ENCODE measurements around the gene HTT. TPM values are rescaled to one million over a fixed set of nuclear protein-coding genes. Genes with fewer than 3 reads are reported as not detected.

HTT gene
- total RNA-seq, 2 donors from 2014 or later: 51.0 to 55.5 TPM

DNA sequence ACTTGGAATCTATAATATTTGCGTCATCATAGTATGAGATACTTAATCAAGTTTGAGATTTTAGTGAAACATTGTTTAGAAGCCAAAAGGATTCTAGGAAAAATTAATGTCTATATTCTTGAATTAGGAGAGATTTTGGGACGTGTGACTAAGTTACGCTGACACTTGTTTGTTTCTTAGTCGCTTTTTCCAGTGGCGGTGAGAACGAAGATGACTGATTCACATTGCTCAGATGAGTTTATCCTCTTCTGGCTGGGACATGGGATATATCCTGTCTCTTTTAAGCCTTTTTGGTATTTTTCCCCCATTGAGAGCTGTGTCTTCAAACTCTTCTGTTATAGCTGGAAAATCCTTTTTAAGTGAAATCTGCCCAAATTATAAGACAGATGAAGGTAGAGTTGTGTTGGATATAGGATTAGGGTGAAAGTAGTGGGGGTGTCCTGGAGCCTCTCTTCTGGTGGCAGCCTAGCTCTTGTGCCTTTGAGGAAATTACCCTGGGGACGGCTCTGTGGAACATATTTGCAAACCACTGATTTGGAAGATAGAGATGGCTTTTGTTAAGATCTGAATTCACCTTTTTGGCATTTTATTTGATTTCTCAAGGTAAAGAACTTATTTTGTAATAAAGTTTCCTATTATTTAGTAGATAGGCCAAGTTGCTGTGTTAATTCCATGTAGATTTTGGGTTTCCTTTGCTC is 49.7 kb downstream of the HTT start:
- TF ChIP-seq, protein P1, sequence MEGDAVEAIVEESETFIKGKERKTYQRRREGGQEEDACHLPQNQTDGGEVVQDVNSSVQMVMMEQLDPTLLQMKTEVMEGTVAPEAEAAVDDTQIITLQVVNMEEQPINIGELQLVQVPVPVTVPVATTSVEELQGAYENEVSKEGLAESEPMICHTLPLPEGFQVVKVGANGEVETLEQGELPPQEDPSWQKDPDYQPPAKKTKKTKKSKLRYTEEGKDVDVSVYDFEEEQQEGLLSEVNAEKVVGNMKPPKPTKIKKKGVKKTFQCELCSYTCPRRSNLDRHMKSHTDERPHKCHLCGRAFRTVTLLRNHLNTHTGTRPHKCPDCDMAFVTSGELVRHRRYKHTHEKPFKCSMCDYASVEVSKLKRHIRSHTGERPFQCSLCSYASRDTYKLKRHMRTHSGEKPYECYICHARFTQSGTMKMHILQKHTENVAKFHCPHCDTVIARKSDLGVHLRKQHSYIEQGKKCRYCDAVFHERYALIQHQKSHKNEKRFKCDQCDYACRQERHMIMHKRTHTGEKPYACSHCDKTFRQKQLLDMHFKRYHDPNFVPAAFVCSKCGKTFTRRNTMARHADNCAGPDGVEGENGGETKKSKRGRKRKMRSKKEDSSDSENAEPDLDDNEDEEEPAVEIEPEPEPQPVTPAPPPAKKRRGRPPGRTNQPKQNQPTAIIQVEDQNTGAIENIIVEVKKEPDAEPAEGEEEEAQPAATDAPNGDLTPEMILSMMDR (IDR thresholded peaks at IDR 0.05): no peak
- DNase-seq: no peak
- Histone ChIP-seq H3K36me3 (peaks cover 5% of the 10 kb centered on the region), H3K4me1 (no peaks in the 10 kb centered on the region), H3K27ac (no peak overlapping the region), H3K9ac (ENCODE audit: low read depth in 2 of 2, low read length in 2 of 2) (no peak overlapping the region), H3K4me3 (no peak overlapping the region), H3K27me3 (no peaks in the 10 kb centered on the region), H3K9me3 (no peaks in the 10 kb centered on the region)
- intact Hi-C loops (cut with DNase I): no loop called here

DNA sequence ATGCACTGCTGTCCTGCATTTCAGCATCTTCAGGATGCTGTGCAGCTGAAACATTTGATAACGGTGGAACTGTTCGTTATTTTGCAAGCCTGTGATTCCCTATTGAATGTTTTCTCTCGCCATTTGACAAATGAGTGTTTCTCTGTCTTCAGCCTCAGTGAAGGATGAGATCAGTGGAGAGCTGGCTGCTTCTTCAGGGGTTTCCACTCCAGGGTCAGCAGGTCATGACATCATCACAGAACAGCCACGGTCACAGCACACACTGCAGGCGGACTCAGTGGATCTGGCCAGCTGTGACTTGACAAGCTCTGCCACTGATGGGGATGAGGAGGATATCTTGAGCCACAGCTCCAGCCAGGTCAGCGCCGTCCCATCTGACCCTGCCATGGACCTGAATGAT is 52.6 kb downstream of the HTT start:
- H3K9ac ChIP-seq (ENCODE audit: low read depth in 2 of 2, low read length in 2 of 2): no peak overlapping the region
- H3K36me3 ChIP-seq: no peaks in the 10 kb centered on the region

DNA sequence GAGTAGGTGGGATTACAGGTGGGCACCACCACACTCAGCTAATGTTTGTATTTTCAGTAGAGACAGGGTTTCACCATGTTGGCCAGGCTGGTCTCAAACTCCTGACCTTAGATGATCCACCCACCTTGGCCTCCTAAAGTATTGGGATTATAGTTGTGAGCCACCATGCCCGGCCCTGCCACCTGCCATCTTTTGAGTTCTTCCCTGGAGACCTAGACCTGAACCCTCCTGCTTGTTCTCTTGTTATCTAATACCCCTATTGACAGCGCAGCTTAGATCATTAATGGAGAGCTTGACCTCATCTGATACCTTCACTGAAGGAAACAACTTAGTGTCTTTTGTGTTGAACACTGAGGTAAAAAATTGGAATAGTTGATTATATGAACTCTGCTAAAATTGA is 53.6 kb downstream of the HTT start:
- Histone ChIP-seq H3K4me3 (no peak overlapping the region), H3K27ac (no peak overlapping the region), H3K27me3 (no peaks in the 10 kb centered on the region), H3K36me3 (no peaks in the 10 kb centered on the region), H3K4me1 (no peaks in the 10 kb centered on the region), H3K9me3 (no peaks in the 10 kb centered on the region), H3K9ac (ENCODE audit: low read depth in 2 of 2, low read length in 2 of 2) (no peak overlapping the region)
- DNase-seq: no peak
- TF ChIP-seq, protein P1 (IDR thresholded peaks at IDR 0.05): no peak
- intact Hi-C loops (cut with DNase I): no loop called here

More for the DNA sequence above, 52.6 kb downstream of the HTT start:
- no peaks in the 10 kb centered on the region for H3K4me1 ChIP-seq
- H3K4me3 ChIP-seq: no peak overlapping the region
- intact Hi-C loops (cut with DNase I): no loop called here
- H3K9me3 ChIP-seq: no peaks in the 10 kb centered on the region
- H3K27me3 ChIP-seq: no peaks in the 10 kb centered on the region
- no peak for DNase-seq
- H3K27ac ChIP-seq: no peak overlapping the region
- TF ChIP-seq, protein P1 (IDR thresholded peaks at IDR 0.05): no peak

DNA sequence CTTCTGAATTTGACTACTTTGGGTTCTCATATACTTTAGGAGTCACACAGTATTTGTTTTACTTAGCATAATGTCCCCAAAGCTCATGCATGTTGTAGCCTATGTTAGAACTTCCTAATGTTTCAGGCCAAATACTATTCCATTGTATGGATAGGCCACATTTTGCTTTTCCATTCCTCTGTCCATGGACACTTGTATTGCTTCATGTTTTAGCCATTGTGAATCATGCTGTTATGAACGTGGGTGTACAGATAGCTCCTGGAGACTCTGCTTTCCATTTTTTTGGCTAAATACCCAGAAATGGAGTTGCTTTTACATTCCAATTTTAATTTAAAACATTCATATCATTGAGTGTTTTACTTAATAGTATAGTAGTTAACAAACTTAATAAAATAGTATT is 54.5 kb downstream of the HTT start:
- TF ChIP-seq, protein P1 (IDR thresholded peaks at IDR 0.05): no peak
- no peaks in the 10 kb centered on the region for H3K36me3 ChIP-seq
- no peaks in the 10 kb centered on the region for H3K27me3 ChIP-seq
- H3K4me1 ChIP-seq: no peaks in the 10 kb centered on the region
- H3K9me3 ChIP-seq: no peaks in the 10 kb centered on the region
- intact Hi-C loops (cut with DNase I): no loop called here
- H3K9ac ChIP-seq (ENCODE audit: low read depth in 2 of 2, low read length in 2 of 2): no peak overlapping the region
- H3K4me3 ChIP-seq: no peak overlapping the region
- DNase-seq: no peak
- H3K27ac ChIP-seq: no peak overlapping the region

DNA sequence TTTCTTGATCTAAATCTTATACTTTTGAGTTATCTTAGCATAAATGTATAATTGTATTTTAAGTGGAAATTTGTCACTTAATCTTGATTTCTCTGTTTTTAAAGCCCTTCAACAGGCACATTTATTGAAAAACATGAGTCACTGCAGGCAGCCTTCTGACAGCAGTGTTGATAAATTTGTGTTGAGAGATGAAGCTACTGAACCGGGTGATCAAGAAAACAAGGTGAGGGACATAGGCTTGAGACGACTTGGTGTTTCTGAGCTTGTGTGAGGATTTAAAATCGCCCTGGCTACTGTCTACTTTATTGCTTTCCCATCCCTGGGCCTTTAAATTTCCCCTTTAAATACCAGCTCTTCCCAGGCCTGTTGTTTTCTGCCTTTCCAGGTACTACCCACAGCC is 55.7 kb downstream of the HTT start:
- TF ChIP-seq, protein P1 (IDR thresholded peaks at IDR 0.05): no peak
- H3K36me3 ChIP-seq: no peaks in the 10 kb centered on the region
- H3K9me3 ChIP-seq: no peaks in the 10 kb centered on the region
- H3K9ac ChIP-seq (ENCODE audit: low read depth in 2 of 2, low read length in 2 of 2): no peak overlapping the region
- no peaks in the 10 kb centered on the region for H3K4me1 ChIP-seq
- no peak overlapping the region for H3K4me3 ChIP-seq
- H3K27ac ChIP-seq: no peak overlapping the region
- H3K27me3 ChIP-seq: no peaks in the 10 kb centered on the region
- intact Hi-C loops (cut with DNase I): no loop called here
- no peak for DNase-seq
